Karpas-422 (cell line): ENCODE data around the gene BICRA. TPM values are rescaled to one million over a fixed set of nuclear protein-coding genes. Genes with fewer than 3 reads are reported as not detected.

ENCODE experiments used
- DNase-seq: peaks from one replicate; pipeline ENCODE4 v3.0.0-alpha.2; 2015
- H2AFZ ChIP-seq: fragments of 200-600 bp; sonication (generic); 2 replicates; pipeline ENCODE4 v1.6.1; 2014; ENCODE audit warnings: antibody characterized with exemption, low read length, mixed read lengths
- H3K27ac ChIP-seq: fragments of 200-600 bp; sonication (generic); 2 replicates; pipeline ENCODE4 v1.5.1; 2014; ENCODE audit warnings: mild to moderate bottlenecking, low read length, moderate library complexity
- H3K27me3 ChIP-seq: fragments of 200-600 bp; sonication (generic); 2 replicates; pipeline ENCODE4 v1.6.1; 2014; ENCODE audit warnings: low read length, mixed read lengths
- H3K36me3 ChIP-seq: fragments of 200-600 bp; sonication (generic); 2 replicates; pipeline ENCODE4 v1.6.1; 2014; ENCODE audit warnings: low read length, mixed read lengths; ENCODE audit not compliant: insufficient read depth
- H3K4me1 ChIP-seq: fragments of 200-600 bp; sonication (generic); 2 replicates; pipeline ENCODE4 v1.6.1; 2014; ENCODE audit warnings: mild to moderate bottlenecking, low read length, mixed read lengths
- H3K4me2 ChIP-seq: fragments of 200-600 bp; sonication (generic); 2 replicates; pipeline ENCODE4 v1.6.1; 2014; ENCODE audit warnings: low read length, low read depth, mild to moderate bottlenecking; ENCODE audit not compliant: poor library complexity, severe bottlenecking
- H3K4me3 ChIP-seq: fragments of 200-600 bp; sonication (generic); 2 replicates; pipeline ENCODE4 v1.5.1; 2014; ENCODE audit warnings: mild to moderate bottlenecking, antibody characterized with exemption, low read length, mixed read lengths
- H3K79me2 ChIP-seq: fragments of 200-600 bp; sonication (generic); 2 replicates; pipeline ENCODE4 v1.6.1; 2014; ENCODE audit warnings: mild to moderate bottlenecking, low read length, mixed read lengths
- H3K9ac ChIP-seq: fragments of 200-600 bp; sonication (generic); 2 replicates; pipeline ENCODE4 v1.6.0; 2014; ENCODE audit warnings: low read length
- H3K9me2 ChIP-seq: fragments of 200-600 bp; sonication (generic), shearing (Covaris generic); replicated peaks from 2 replicates; pipeline ENCODE4 v1.6.0; 2014; ENCODE audit warnings: mild to moderate bottlenecking, low read length, moderate library complexity; ENCODE audit not compliant: insufficient read depth
- H3K9me3 ChIP-seq: fragments of 300-700, 200-600 bp; sonication (generic); 2 replicates; pipeline ENCODE4 v1.6.1; 2014; ENCODE audit warnings: low read length, mixed read lengths
- H4K20me1 ChIP-seq: fragments of 200-600 bp; sonication (generic); 2 replicates; pipeline ENCODE4 v1.6.1; 2014; ENCODE audit warnings: mild to moderate bottlenecking, antibody characterized with exemption, low read length, low read depth; ENCODE audit not compliant: insufficient read depth
- total RNA-seq: library from RNA; depleted of rRNA; stranded (reverse); fragments of >200 nt; shearing (Covaris generic); gene quantifications from 2 replicates; pipeline ENCODE4 v1.2.3, GENCODE V29; 2014; ENCODE audit warnings: low replicate concordance

BICRA gene
- total RNA-seq, 1 experiment from 2014 or later = 1.8 TPM

DNA sequence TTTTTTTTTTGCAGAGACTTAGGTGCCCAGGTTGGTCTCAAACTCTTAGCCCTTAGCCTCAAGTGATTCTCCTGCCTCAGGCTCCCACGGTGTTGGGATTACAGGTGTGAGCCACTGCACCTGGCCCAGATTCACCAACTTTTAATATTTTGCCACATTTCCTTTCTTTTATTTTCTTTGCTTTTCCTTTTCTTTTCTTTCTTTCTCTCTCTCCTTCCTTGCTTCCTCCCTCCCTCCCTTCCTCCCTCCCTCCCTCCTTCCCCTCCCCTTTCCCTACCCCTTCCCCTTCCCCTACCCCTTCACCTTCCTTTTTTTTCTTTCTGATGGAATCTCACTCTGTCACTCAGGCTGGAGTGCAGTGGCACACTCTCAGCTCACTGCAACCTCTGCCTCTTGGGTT, 35.3 kb downstream of the BICRA start:
- Histone ChIP-seq H3K36me3 (no peaks in the 10 kb centered on the region; the same call in none of the 2 replicates), H3K4me1 (no peaks in the 10 kb centered on the region), H3K9me2 (no peaks in the 10 kb centered on the region), H3K79me2 (peaks cover 81% of the 10 kb centered on the region), H3K4me2 (no peak overlapping the region), H4K20me1 (no peaks in the 10 kb centered on the region), H3K9me3 (no peaks in the 10 kb centered on the region), H3K9ac (no peak overlapping the region), H3K4me3 (no peak overlapping the region), H3K27ac (no peak overlapping the region), H2AFZ (no peak overlapping the region), H3K27me3 (no peaks in the 10 kb centered on the region)
- no peak for DNase-seq

DNA sequence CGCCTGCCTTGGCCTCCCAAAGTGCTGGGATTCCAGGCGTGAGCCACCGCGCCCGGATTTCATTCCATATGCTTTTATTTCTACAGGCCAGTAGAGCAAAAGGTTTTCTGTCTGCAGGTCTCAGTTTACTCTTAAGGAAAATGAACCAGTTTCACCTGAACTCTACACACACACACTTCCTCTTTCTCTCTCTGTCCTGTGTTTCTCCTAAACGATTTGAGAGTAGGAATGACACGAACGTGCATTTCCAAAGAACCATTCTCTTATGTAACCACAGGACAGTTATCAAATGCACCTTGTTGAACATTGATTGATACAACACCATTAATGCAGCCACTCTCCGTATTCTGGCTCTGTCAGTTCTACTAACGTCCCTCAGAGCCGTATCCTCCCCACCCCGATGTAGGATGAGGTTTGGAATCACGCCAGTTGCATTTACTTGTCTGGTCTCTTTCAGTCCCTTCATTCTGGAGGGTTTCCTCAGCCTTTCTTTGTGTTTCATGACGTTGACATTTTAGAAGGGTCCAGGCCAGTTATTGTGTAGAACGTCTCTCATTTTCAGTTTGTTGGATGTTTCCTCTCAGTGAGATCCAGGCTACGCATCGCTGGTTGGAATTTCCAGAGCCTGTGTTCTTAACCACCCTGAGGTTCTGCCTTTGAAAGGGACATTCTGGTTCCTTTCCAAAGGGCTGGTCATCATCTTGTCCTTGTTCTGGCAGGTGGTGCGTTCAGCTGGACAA, 36.0 kb downstream of the BICRA start:
- Histone ChIP-seq H4K20me1 (no peaks in the 10 kb centered on the region), H2AFZ (no peak overlapping the region), H3K27me3 (no peaks in the 10 kb centered on the region), H3K9me3 (no peaks in the 10 kb centered on the region), H3K9ac (no peak overlapping the region), H3K4me3 (no peak overlapping the region), H3K9me2 (no peaks in the 10 kb centered on the region), H3K4me2 (no peak overlapping the region), H3K79me2 (peaks cover 84% of the 10 kb centered on the region), H3K27ac (no peak overlapping the region), H3K36me3 (no peaks in the 10 kb centered on the region; the same call in none of the 2 replicates), H3K4me1 (no peaks in the 10 kb centered on the region)
- DNase-seq = no peak

DNA sequence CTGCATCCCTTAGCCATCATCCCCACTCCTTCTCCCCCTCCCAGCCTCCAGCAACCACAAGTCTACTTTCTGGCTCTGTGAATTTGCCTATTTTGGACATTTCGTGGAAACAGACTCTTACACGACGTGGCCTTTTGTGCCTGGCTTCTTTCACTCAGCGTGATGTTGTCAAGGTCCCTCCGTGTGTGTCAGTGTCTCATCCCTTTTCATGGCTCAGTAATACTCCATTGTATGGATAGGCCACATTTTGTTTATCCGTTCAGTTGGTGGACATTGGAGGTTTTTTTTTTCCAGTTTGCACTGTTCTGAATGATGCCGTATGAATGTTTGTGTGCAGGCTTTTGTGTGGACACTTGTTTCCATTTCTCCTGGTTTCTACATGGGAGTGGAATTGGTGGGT, 38.0 kb downstream of the BICRA start:
- no peak overlapping the region for H3K4me2 ChIP-seq
- H3K79me2 ChIP-seq = peaks cover 86% of the 10 kb centered on the region
- H3K4me1 ChIP-seq = no peaks in the 10 kb centered on the region
- no peaks in the 10 kb centered on the region for H3K9me2 ChIP-seq
- H3K27me3 ChIP-seq = no peaks in the 10 kb centered on the region
- no peak overlapping the region for H3K4me3 ChIP-seq
- H4K20me1 ChIP-seq = no peaks in the 10 kb centered on the region
- H3K9ac ChIP-seq = no peak overlapping the region
- H2AFZ ChIP-seq = no peak overlapping the region
- H3K36me3 ChIP-seq = no peaks in the 10 kb centered on the region; the same call in none of the 2 replicates
- H3K9me3 ChIP-seq = no peaks in the 10 kb centered on the region
- no peak overlapping the region for H3K27ac ChIP-seq
- no peak for DNase-seq

DNA sequence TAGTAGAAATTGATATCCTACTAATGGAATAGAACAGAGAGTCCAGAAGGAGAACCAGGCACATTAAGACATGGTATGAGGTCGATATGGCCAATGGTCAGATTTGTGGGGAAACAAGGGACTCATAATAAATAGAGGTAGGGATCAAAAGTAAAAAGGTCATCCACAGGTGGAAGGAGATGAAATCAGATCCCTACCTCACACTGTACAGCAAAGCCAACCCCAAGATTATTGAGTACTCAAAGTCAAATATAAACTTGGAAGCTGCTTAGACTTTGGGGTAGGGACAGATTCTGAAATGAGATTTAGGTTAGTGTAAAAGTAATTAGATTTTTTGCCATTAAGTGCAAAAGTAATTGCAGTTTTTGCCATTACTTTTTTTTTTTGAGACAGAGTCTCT, 40.7 kb downstream of the BICRA start:
- Histone ChIP-seq H3K79me2 (peaks cover 80% of the 10 kb centered on the region), H3K4me2 (no peak overlapping the region), H4K20me1 (no peaks in the 10 kb centered on the region), H3K4me1 (no peaks in the 10 kb centered on the region), H3K36me3 (no peaks in the 10 kb centered on the region; the same call in none of the 2 replicates), H3K27me3 (no peaks in the 10 kb centered on the region), H3K4me3 (no peak overlapping the region), H3K9me3 (no peaks in the 10 kb centered on the region), H2AFZ (no peak overlapping the region), H3K9me2 (no peaks in the 10 kb centered on the region), H3K9ac (no peak overlapping the region), H3K27ac (no peak overlapping the region)
- no peak for DNase-seq

DNA sequence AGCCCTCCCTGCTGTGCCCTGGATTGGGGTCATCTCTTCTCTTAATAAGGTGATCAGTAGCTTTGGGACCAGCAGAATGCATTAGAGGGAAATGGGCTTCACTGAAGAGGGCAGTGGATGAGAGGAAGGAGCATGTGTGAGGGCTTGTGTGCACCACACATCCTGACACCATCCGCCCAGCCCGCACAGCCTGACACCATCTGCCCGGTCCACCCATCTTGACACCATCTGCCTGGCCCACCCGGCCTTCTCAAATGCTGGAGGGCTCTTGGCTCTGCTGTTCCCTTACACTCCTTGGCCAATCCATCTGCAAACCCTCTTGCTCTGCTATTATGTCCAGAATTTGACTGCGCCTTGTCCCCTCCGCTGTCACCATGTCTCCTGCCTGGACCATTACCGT, 41.8 kb downstream of the BICRA start:
- H3K27me3 ChIP-seq = no peaks in the 10 kb centered on the region
- H2AFZ ChIP-seq = no peak overlapping the region
- no peaks in the 10 kb centered on the region for H3K9me3 ChIP-seq
- no peaks in the 10 kb centered on the region for H3K9me2 ChIP-seq
- H3K27ac ChIP-seq = no peak overlapping the region
- H3K79me2 ChIP-seq = peaks cover 76% of the 10 kb centered on the region
- H3K36me3 ChIP-seq = no peaks in the 10 kb centered on the region; the same call in 1 of the 2 replicates
- H3K4me2 ChIP-seq = no peak overlapping the region
- DNase-seq = no peak
- no peaks in the 10 kb centered on the region for H3K4me1 ChIP-seq
- no peak overlapping the region for H3K4me3 ChIP-seq
- H4K20me1 ChIP-seq = no peaks in the 10 kb centered on the region
- H3K9ac ChIP-seq = no peak overlapping the region

DNA sequence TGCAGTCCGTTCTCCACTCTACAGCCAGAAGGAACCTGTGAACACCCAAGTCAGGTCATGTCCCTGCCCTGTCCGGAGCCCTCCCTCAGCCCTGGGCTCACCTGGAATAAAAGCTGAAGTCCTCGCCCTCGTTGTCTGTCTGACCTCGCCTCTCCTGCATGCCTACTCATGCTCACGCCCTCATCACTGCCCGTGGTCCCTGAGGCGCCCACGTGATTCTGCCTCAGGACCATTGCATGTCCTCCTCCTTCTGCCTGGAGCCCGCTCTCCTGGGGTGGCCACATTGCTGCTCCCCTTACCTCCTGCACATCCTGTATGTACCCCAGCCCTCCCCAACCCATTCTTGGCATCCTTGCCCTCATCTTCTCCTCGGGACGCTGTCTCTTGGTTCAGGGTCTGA, 42.2 kb downstream of the BICRA start:
- no peak for DNase-seq
- H3K36me3 ChIP-seq = no peaks in the 10 kb centered on the region; the same call in 1 of the 2 replicates
- peaks cover 75% of the 10 kb centered on the region for H3K79me2 ChIP-seq
- H2AFZ ChIP-seq = no peak overlapping the region
- no peak overlapping the region for H3K9ac ChIP-seq
- H3K27me3 ChIP-seq = no peaks in the 10 kb centered on the region
- no peak overlapping the region for H3K4me3 ChIP-seq
- no peak overlapping the region for H3K4me2 ChIP-seq
- H3K4me1 ChIP-seq = no peaks in the 10 kb centered on the region
- no peaks in the 10 kb centered on the region for H4K20me1 ChIP-seq
- H3K9me3 ChIP-seq = no peaks in the 10 kb centered on the region
- H3K9me2 ChIP-seq = no peaks in the 10 kb centered on the region
- no peak overlapping the region for H3K27ac ChIP-seq

DNA sequence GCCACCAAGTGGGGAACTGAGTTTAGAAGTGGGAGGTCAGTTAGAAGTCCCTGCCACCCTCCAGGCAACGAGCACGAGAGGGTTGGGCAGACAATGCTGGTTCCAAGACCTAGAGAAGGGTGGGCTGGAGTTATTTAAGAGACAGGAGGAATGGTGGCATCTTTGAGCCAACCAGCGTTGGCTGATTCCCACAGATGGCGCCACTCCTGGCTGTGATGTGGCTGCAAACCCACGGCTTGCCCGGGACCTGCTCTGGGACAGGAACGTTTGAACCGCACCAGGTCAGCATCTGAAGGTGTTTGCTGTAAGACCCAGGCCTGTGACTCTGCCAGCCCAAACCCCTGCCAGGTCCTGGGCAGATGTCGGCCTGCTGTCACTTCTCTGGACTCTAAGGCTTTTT, 42.8 kb downstream of the BICRA start:
- Histone ChIP-seq H3K4me2 (no peak overlapping the region), H3K27me3 (no peaks in the 10 kb centered on the region), H3K9me3 (no peaks in the 10 kb centered on the region), H4K20me1 (no peaks in the 10 kb centered on the region), H3K79me2 (peaks cover 75% of the 10 kb centered on the region), H3K9ac (no peak overlapping the region), H3K4me3 (no peak overlapping the region), H3K4me1 (no peaks in the 10 kb centered on the region), H3K9me2 (no peaks in the 10 kb centered on the region), H3K36me3 (no peaks in the 10 kb centered on the region), H3K27ac (no peak overlapping the region), H2AFZ (no peak overlapping the region)
- DNase-seq = no peak

DNA sequence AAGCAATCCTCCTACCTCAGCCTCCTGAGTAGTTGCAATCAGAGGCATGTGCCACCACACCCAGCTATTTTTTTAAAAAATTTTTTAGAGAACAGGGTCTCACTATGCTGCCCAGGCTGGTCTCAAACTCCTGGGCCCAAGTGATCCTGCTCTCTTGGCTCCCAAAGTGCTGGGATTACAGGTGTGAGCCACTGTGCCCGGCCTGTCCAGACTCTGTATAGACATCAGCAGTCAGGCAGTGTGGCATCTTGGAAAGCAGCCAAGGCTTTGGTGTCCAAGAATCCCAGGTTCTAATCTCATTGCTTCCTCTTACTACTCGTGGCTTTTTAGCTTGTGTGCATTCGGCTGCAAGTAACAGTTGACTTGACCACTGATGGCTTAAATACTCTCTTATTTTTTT, 43.4 kb downstream of the BICRA start:
- Histone ChIP-seq H3K4me1 (no peaks in the 10 kb centered on the region), H3K27ac (no peak overlapping the region), H3K79me2 (peaks cover 73% of the 10 kb centered on the region), H3K9me3 (no peaks in the 10 kb centered on the region), H3K9me2 (no peaks in the 10 kb centered on the region), H3K4me2 (no peak overlapping the region), H2AFZ (no peak overlapping the region), H3K27me3 (no peaks in the 10 kb centered on the region), H3K9ac (no peak overlapping the region), H4K20me1 (no peaks in the 10 kb centered on the region), H3K36me3 (no peaks in the 10 kb centered on the region), H3K4me3 (no peak overlapping the region)
- DNase-seq = no peak
